Lower lobe of right lung (tissue), 2 donors: ENCODE data around the gene UBE2G2. TPM values are rescaled to one million over a fixed set of nuclear protein-coding genes. Genes with fewer than 3 reads are reported as not detected.

Source experiments
- ATAC-seq, 2 donors: fragments of 200-7000 bp; cut with Tn5 transposase; one replicate each; pipeline ENCODE4 v1.9.1; 2020 to 2022; ENCODE audit warnings: mild to moderate bottlenecking in 2 of 2, moderate library complexity in 2 of 2
- DNase-seq: peaks from one replicate; pipeline ENCODE4 v3.0.0-alpha.2; 2020
- H3K27ac ChIP-seq: fragments of 200-600 bp; one replicate; pipeline ENCODE4 v1.8.0; 2022
- H3K27me3 ChIP-seq: fragments of 200-600 bp; one replicate; pipeline ENCODE4 v1.8.0; 2022; ENCODE audit warnings: low read depth
- H3K36me3 ChIP-seq: fragments of 200-600 bp; one replicate; pipeline ENCODE4 v1.8.0; 2022; ENCODE audit warnings: mild to moderate bottlenecking
- H3K4me1 ChIP-seq: fragments of 200-600 bp; one replicate; pipeline ENCODE4 v1.8.0; 2022
- H3K4me3 ChIP-seq: fragments of 200-600 bp; one replicate; pipeline ENCODE4 v1.8.0; 2022; ENCODE audit warnings: mild to moderate bottlenecking
- H3K9me3 ChIP-seq: fragments of 200-600 bp; one replicate; pipeline ENCODE4 v1.8.0; 2022
- CTCF ChIP-seq: fragments of 200-600 bp; IDR thresholded peaks from one replicate; pipeline ENCODE4 v1.8.0; 2022; ENCODE audit warnings: antibody characterized with exemption, mild to moderate bottlenecking
- intact Hi-C: fragments of 100-400 bp; cut with DNase I; formaldehyde crosslinking; loops from one replicate; pipeline ENCODE4 v1.11.0; 2022
- total RNA-seq: library from RNA; stranded (reverse); fragmentation: NEBNext Ultra II Directional; extraction: Animal tissue kit (Norgen Biotek cat#: 25700); gene quantifications from one replicate; pipeline ENCODE4 v1.2.1, GENCODE V29; 2021
- donor health status: DM: no; HTN: yes; CAD: no; lungs with severe emphysema.

UBE2G2 gene
- total RNA-seq, 1 donor from 2014 or later = 76.9 TPM

GRCh38 chr21:44844256-44844655, 42.6 kb upstream of the UBE2G2 start:
- H3K36me3 ChIP-seq = peaks cover 8% of the 10 kb centered on the region
- H3K9me3 ChIP-seq = no peaks in the 10 kb centered on the region
- ATAC-seq (no peak), DNase-seq (no peak)
- no peak overlapping the region for H3K4me3 ChIP-seq
- no peaks in the 10 kb centered on the region for H3K27me3 ChIP-seq
- intact Hi-C loops = no loop called here
- no peak for TF ChIP-seq CTCF
- H3K4me1 ChIP-seq = peaks cover 20% of the 10 kb centered on the region
- H3K27ac ChIP-seq = no peak overlapping the region

DNA sequence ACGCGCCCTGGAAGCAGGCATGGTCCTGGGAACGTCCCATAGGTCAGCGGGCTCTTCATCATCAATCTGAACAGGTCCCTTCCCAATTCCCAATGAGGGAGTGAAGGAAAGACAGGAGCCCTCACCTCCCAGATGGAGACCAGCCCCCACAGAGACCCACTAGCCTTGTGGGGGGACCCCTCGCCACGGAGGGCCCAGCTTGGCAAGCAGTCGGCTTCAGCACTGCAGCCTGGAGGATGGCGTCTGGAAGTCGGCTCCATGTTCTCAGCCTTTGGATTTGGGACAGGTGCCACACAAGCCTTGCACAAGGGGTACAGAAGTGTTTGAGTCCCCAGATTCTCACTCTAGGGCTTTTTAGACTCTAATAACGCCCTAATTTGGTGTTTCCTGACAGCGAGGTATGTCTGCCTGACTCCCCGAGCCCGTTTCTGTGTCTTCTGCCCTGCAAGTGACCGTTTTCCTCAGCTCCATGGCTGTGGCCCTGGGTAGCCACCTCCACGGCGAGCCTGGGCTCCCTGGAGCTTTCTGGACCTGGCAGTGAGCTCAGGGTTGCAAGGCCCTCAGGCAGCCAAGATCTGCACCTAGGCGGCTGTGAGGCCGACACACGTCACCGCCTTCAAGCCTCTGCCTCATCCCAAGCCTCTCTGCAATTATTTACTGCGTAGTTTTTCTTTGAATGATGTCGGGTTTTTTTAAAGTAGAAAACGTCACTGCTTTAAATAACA, 41.3 kb upstream of the UBE2G2 start:
- intact Hi-C loops = no loop called here
- no peak overlapping the region for H3K4me3 ChIP-seq
- peaks cover 20% of the 10 kb centered on the region for H3K4me1 ChIP-seq
- no peak for DNase-seq
- H3K9me3 ChIP-seq = no peaks in the 10 kb centered on the region
- no peak overlapping the region for H3K27ac ChIP-seq
- no peaks in the 10 kb centered on the region for H3K36me3 ChIP-seq
- TF ChIP-seq CTCF = no peak
- ATAC-seq = no peak
- no peaks in the 10 kb centered on the region for H3K27me3 ChIP-seq

DNA sequence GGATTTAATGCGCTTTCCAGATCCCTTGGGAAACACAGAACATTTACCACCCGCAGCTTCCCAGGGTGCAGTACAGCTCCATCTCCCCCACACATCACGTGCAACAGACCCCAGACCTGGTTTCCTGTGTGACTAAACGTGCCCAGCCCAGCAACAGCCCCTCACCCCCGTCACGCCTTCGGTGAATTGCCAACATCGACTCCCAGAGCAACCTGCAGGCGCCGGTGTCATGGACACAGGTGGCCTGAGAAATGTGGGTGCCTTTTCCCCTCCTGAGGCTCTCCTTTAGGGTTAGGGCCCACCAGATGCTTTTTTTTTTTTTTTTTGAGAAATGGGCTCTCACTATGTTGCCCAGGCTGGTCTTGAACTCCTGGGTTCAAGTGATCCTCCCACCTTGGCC, 40.5 kb upstream of the UBE2G2 start:
- intact Hi-C loops = no loop called here
- DNase-seq (no peak), ATAC-seq (no peak)
- Histone ChIP-seq H3K36me3 (no peaks in the 10 kb centered on the region), H3K4me1 (peaks cover 20% of the 10 kb centered on the region), H3K27ac (no peak overlapping the region), H3K27me3 (peaks cover 1% of the 10 kb centered on the region), H3K4me3 (no peak overlapping the region), H3K9me3 (no peaks in the 10 kb centered on the region)
- TF ChIP-seq CTCF = no peak

GRCh38 chr21:44840771-44841170, 39.2 kb upstream of the UBE2G2 start:
- DNase-seq = no peak
- H3K36me3 ChIP-seq = no peaks in the 10 kb centered on the region
- no peak for TF ChIP-seq CTCF

DNA sequence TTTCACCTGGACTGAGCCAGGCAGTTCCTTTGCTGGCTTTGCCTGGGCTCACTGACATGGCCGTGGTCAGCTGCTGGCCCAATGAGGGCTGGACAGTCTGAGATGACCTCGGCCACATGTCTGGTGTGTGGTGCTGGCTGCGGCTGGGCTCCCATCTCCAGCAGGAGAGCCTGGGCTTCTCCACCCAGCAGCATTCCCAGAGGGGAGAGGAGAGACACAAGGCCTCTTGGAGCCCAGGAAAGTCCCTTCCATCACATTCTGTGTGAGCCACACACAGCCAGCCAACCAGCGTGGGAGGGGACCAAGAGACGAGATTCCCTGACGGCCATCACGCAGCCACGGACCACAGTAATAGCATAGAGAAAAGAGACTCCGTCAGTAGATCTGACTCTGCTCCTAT, 37.3 kb upstream of the UBE2G2 start:
- no peak overlapping the region for H3K4me3 ChIP-seq
- TF ChIP-seq CTCF = no peak
- H3K36me3 ChIP-seq = no peaks in the 10 kb centered on the region
- peaks cover 3% of the 10 kb centered on the region for H3K27me3 ChIP-seq
- DNase-seq (no peak), ATAC-seq (no peak)
- no peaks in the 10 kb centered on the region for H3K4me1 ChIP-seq
- no peak overlapping the region for H3K27ac ChIP-seq
- intact Hi-C loops = no loop called here
- H3K9me3 ChIP-seq = no peaks in the 10 kb centered on the region

More at GRCh38 chr21:44840771-44841170, 39.2 kb upstream of the UBE2G2 start:
- Histone ChIP-seq H3K9me3 (no peaks in the 10 kb centered on the region), H3K27ac (no peak overlapping the region), H3K4me1 (peaks cover 7% of the 10 kb centered on the region), H3K27me3 (peaks cover 3% of the 10 kb centered on the region), H3K4me3 (no peak overlapping the region)
- intact Hi-C loops = no loop called here
- no peak for ATAC-seq
